Activated CD8-positive, alpha-beta memory T cell treated with anti-CD3 and anti-CD28 coated beads, Interleukin-2, amount 50 U/mL, for 48 hours (primary cell): ENCODE data around the gene SPSB1.
"Not testable (repeated sequence)": the region's sequence is repeated elsewhere in the genome, so short reads cannot be mapped to it uniquely, and the experiment has no call there.

ENCODE experiments used
- DNase-seq: peaks from one replicate; pipeline ENCODE4 v3.0.0-alpha.2; 2020

Gene SPSB1

GRCh38 chr1:9369964-9370788 lies 77.5 kb downstream of the SPSB1 start:
- DNase-seq, result no peak

DNA sequence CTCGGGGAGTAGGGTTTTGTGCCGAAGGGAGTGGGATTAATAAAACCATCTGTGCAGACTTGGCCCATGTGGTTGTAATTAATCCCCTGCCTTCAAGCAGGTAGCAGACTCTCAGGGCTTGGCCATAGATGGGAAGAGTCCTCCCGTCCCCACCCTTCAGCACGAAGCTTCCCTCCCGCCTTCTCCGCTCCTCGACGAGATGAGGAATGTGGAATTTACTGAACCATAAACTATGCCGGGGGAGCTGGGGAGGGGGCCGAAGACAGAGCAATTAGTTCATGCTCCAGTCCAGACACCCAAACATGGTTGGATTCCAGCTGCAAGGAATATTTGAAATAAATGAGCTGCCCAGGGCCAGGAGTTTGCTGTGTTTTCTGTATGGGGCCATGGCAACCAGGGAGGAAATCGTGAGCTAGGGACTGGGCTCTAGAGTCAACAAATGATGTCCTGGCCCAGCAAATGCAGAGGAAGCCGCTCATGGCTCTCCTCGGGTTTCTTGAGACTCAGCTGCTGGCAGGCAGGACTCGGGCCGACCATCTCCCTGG lies 78.8 kb downstream of the SPSB1 start:
- no peak for DNase-seq

DNA sequence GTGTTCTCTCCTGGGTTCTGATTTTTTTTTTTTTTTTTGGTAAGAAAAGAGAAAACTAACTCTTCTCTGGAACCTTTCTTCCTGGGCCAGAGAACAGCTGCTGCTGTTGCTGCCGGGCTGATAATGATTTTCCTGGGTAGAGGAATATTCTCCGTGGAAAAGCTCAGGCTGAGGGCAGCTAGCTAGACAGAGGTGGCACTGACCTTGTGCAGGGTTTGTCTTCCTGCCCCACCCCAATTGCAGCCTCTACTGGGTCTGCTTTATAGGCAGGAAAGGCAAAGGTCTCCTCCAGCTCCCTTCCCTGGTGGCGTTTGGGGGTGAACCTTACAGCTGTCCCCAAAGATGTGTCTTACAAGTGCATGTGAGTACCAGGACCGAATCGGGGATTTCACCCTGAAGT lies 79.3 kb downstream of the SPSB1 start:
- no peak for DNase-seq

- DNase-seq, result no peak
Observed at GRCh38 chr1:9373619-9374018, 80.9 kb downstream of the SPSB1 start.

DNA sequence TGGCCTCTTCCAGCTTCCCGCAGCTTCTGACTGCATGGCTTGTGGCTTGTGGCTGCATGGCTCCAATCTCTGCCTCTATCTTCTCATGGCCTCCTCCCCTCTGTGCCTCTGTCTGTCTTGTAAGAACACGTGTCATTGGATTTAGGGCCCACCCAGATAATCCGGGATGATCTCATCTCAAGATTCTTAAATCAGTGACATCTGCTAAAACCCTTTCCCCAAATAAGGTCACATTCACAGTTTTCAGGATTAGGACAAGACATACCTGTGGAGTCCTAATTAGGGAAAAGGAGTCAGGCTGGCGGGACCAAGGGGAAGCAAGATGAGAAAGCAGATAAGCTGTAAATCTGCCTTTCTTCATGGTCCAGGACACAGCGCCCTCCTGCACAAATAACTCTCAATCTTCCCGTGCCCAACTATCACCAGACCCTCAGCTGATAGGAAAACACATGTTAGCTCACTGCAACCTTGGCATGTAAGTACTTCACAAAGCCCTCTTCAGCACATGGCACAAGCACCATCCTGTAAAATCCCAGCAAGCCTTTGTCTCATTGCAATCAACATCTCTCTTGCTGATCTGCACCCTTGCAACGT lies 82.2 kb downstream of the SPSB1 start:
- DNase-seq, result no peak

DNA sequence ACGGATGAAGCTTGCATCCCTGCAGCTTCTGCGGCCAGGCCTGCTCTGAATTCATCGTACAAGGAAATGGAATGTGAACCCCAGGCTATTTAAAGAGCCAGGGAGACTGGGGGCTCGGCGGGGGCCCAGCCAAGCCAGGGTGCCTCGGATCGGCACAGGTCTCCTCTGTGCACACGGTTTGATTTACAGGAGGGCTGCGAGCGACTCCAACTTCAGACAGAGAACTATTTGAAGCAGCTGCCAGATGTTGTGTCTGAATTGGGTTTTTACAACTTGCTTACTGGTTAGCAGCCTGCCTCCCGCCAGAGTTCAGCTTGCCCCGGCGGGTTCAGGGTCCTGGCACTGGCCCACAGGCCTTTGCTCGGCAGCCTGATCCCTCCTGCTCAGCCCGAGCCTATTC lies 83.2 kb downstream of the SPSB1 start:
- no peak for DNase-seq

DNA sequence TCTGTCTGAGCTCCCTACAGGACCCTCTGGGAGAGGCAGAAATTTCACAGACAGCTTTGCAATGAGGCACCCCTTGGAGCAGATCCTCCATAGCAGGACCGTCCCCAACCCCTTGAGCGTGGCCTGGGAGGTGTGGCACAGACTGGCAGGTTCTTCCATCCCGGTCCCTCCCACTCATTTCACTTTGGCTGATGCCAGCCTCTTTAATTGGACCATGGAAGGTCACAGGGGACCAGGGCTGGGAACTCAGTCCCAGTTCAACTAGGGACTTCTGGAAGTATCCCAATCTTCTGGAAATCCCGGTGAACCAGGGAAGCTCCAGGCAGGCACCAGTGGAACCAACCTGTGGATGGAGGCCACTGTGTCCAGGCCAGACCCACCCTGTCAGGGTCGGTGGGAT lies 83.7 kb downstream of the SPSB1 start:
- no peak for DNase-seq

DNA sequence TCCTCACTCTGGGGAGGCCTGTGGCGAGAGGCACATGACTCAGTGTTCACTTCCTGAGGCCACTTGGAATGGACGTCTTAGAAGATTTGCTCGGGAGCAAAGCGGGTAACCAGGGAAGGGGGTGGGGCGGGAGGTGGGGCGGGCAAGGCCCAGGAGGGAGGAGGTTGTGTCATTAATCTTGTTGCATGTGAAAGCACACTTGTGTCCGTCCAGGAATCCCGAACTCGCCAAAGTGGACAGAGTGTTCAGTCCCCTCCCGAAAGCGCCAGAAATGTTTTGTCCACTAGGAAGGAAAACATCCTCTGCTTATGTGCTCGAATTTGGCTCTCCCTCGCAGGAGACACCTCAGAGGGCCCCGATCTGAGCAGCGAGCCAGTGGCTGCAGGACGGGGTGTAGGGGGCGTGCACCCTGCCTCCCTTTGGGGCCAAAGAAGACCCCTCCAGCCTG lies 84.2 kb downstream of the SPSB1 start:
- DNase-seq, result no peak

DNA sequence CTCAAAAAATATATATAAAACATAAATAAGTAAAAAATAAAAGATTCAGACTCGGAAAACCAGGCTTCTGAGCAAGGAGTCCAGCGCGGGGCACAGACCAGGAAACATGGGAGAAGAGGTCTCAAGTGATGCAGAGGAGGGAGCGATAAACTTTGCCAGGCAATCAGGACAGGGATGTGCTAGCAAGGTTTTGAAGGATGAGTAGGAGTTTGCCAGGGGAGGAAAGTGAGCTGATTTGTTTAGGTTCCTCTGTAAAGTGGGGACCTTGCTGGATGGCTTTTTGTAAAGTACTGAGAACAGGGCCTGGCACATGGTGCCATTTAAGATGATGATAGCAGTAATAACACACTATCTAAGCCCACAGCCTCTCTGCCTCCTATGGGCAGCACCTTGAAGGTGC lies 86.1 kb downstream of the SPSB1 start:
- DNase-seq, result no peak

- DNase-seq, result no peak
Observed at GRCh38 chr1:9380711-9381110, 88.0 kb downstream of the SPSB1 start.

GRCh38 chr1:9382643-9383491 lies 90.2 kb downstream of the SPSB1 start:
- no peak for DNase-seq

DNA sequence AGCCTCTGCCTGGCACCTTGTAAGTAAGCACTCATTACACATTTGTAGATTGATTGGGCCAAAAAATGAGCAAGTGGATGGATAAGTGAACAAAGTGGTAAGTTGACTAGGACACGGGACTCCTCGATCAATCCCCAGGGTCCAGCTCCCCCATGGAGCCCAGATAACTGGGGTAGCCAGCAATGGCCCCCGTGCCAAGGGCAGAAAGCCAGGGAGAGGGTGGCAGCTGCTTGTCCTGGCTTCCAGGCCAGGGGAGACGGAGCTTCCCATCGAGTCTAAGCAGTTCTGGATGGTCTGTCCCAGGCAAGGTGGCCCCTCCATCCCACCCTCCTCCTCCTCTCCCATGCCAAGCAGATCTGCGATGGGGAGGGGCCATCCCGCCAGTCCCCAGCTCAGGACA lies 91.4 kb downstream of the SPSB1 start:
- no peak for DNase-seq

- DNase-seq, result no peak
Observed at GRCh38 chr1:9384751-9385245, 92.1 kb downstream of the SPSB1 start.

- not testable (repeated sequence) for DNase-seq
Observed at GRCh38 chr1:9385392-9385791, 92.7 kb downstream of the SPSB1 start.

DNA sequence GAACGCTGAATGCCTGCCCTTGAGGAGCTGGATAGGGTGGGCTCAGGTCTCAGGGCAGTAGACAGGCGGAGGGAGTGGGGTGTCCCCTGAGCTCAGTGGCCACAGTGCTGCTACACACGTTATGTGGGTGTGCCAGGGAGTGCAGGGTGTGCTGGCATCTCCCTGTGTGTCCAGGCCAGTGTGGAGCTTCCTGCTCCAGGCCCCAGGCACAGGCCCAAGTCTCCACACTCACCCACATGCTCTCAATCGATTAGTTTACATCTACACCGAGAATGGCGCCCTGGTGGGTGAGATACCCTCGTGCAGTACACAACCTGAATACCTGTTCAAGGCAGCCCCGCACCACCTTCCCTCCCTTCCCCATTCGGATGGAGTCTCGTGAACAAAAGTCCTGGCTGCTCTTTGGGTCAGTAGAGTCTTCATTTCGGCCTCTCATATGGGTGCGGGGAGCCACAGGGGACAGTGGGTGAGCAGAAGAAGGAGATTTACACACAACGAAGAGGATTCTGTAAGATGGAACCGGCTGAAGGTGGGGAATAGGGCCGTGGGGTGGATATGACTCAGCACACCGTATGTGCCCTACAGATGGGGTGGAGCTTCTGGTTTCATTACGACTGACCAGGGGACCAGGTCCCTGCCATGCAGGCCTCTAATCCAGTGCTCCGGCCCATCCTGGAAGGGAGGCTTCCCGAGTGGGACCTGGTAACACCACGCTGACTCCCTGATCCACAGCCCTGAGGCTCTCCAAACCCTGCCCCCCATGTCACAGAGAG lies 93.3 kb downstream of the SPSB1 start:
- no peak for DNase-seq

- DNase-seq, result no peak
Observed at GRCh38 chr1:9388335-9389180, 95.9 kb downstream of the SPSB1 start.

- DNase-seq, result no peak
Observed at GRCh38 chr1:9389968-9390367, 97.3 kb downstream of the SPSB1 start.

DNA sequence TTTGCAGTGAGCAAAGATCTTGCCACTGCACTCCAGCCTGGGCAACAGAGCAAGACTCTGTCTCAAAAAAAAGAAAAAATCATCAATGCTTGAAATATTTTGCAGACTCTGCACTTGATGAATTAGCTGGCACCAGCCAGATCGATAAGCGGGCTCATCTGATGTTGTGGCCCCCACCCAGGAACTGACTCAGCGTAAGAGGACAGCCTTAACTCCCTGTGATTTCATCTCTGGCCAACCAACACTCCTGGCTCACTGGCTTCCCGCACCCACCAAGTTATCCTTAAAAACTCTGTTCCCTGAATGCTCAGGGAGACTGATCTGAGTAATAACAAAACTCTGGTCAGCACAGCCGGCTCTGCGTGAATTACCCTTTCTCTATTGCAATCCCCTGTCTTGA lies 98.9 kb downstream of the SPSB1 start:
- DNase-seq, result no peak

- DNase-seq, result no peak
Observed at GRCh38 chr1:9394010-9394409, 101.3 kb downstream of the SPSB1 start.

DNA sequence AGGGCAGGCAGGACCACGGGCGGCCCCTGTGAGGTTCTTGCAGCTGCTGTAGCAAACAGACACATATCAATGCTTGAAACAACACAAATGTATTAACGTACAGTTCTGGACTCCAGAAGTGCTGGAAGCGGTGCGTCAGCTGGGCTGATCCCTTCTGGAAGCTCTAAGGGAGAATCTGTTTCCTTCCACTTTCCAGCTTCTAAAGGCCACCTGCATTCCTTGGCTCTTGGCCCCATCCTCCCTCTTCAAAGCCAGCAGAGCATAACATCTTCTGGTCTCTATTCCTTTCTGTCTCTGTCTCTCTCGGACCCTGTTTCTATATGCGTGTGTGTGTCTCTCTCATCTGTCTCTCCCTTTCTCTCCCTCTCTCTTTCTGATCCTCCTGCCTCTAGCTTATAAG lies 102.3 kb downstream of the SPSB1 start:
- no peak for DNase-seq

GRCh38 chr1:9397047-9397446 lies 104.4 kb downstream of the SPSB1 start:
- DNase-seq, result no peak
